ENCODE data around the gene SHISA6.

SHISA6 gene

GRCh38 chr17:11514981-11515680 is 274.1 kb downstream of the SHISA6 start:
- TF ChIP-seq REST (IDR thresholded peaks at IDR 0.05; ENCODE audit: insufficient read depth in 1 of 2, low read depth in 2 of 2, low read length in 2 of 2) (no peak), POLR2AphosphoS5 (IDR thresholded peaks at IDR 0.05; ENCODE audit: low read depth, low read length) (no peak), TAF1 (IDR thresholded peaks at IDR 0.05; ENCODE audit: borderline replicate concordance, insufficient read depth, low read length) (no peak), FOXP2 (optimal IDR thresholded peaks at IDR 0.05; ENCODE audit: borderline replicate concordance, extremely low read depth, extremely low read length, insufficient read depth) (no peak)

- TF ChIP-seq SIN3A (IDR thresholded peaks at IDR 0.05; ENCODE audit: borderline replicate concordance, insufficient read depth, low read length) (no peak), FOXP2 (optimal IDR thresholded peaks at IDR 0.05; ENCODE audit: borderline replicate concordance, extremely low read depth, extremely low read length, insufficient read depth) (no peak), TAF1 (IDR thresholded peaks at IDR 0.05; ENCODE audit: borderline replicate concordance, insufficient read depth, low read length) (no peak), REST (IDR thresholded peaks at IDR 0.05; ENCODE audit: insufficient read depth in 1 of 2, low read depth in 2 of 2, low read length in 2 of 2) (no peak), POLR2AphosphoS5 (IDR thresholded peaks at IDR 0.05; ENCODE audit: low read depth, low read length) (no peak)
Observed at GRCh38 chr17:11515901-11516300, 274.9 kb downstream of the SHISA6 start.

GRCh38 chr17:11535231-11535630 is 294.2 kb downstream of the SHISA6 start:
- TF ChIP-seq POLR2AphosphoS5 (IDR thresholded peaks at IDR 0.05; ENCODE audit: low read depth, low read length) (no peak), FOXP2 (optimal IDR thresholded peaks at IDR 0.05; ENCODE audit: borderline replicate concordance, extremely low read depth, extremely low read length, insufficient read depth) (no peak), SIN3A (IDR thresholded peaks at IDR 0.05; ENCODE audit: borderline replicate concordance, insufficient read depth, low read length) (no peak), REST (IDR thresholded peaks at IDR 0.05; ENCODE audit: insufficient read depth in 1 of 2, low read depth in 2 of 2, low read length in 2 of 2) (no peak), TAF1 (IDR thresholded peaks at IDR 0.05; ENCODE audit: borderline replicate concordance, insufficient read depth, low read length) (no peak)

GRCh38 chr17:11538366-11538765 is 297.4 kb downstream of the SHISA6 start:
- no peak for TF ChIP-seq POLR2AphosphoS5 (IDR thresholded peaks at IDR 0.05; ENCODE audit: low read depth, low read length)
- no peak for TF ChIP-seq SIN3A (IDR thresholded peaks at IDR 0.05; ENCODE audit: borderline replicate concordance, insufficient read depth, low read length)
- TF ChIP-seq FOXP2 (optimal IDR thresholded peaks at IDR 0.05; ENCODE audit: borderline replicate concordance, extremely low read depth, extremely low read length, insufficient read depth): no peak
- TF ChIP-seq REST (IDR thresholded peaks at IDR 0.05; ENCODE audit: insufficient read depth in 1 of 2, low read depth in 2 of 2, low read length in 2 of 2): no peak
- no peak for TF ChIP-seq TAF1 (IDR thresholded peaks at IDR 0.05; ENCODE audit: borderline replicate concordance, insufficient read depth, low read length)

Data from PFSK-1 (cell line).